Measurements from ENCODE around the gene TPGS1.

TPGS1 gene

GRCh38 chr19:543910-544608 lies 36.8 kb downstream of the TPGS1 start, which contains the start of gene GZMM:
TSS of gene GZMM (plus strand) at chr19:544053. CDS start at chr19:544072, 19 bp downstream.
- no peak for TF ChIP-seq CTCF (IDR thresholded peaks at IDR 0.05)
- Mint-ChIP-seq H3K36me3 (ENCODE audit: low read depth) (peaks cover 4% of the 10 kb centered on the region), H3K4me3 (no peak within 1 kb of the TSS), H3K27ac (peak within 1 kb of the TSS; percentile 94), H3K4me1 (peaks cover 9% of the 10 kb centered on the region), H3K9me3 (no peaks in the 10 kb centered on the region), H3K27me3 (ENCODE audit: low read depth, poor library complexity) (no peaks in the 10 kb centered on the region)
- no peak for DNase-seq

- TF ChIP-seq CTCF (IDR thresholded peaks at IDR 0.05): no peak
- no peak overlapping the region for H3K27ac Mint-ChIP-seq
- DNase-seq: no peak
- H3K27me3 Mint-ChIP-seq (ENCODE audit: low read depth, poor library complexity): no peaks in the 10 kb centered on the region
- H3K9me3 Mint-ChIP-seq: no peaks in the 10 kb centered on the region
- H3K4me1 Mint-ChIP-seq: peaks cover 18% of the 10 kb centered on the region
- H3K36me3 Mint-ChIP-seq (ENCODE audit: low read depth): peaks cover 4% of the 10 kb centered on the region
- no peak overlapping the region for H3K4me3 Mint-ChIP-seq
Observed at GRCh38 chr19:547117-547516, 39.8 kb downstream of the TPGS1 start.

GRCh38 chr19:547836-548720 lies 40.8 kb downstream of the TPGS1 start:
- DNase-seq: no peak
- TF ChIP-seq CTCF (IDR thresholded peaks at IDR 0.05): no peak
- H3K4me1 Mint-ChIP-seq: peaks cover 18% of the 10 kb centered on the region
- no peaks in the 10 kb centered on the region for H3K27me3 Mint-ChIP-seq (ENCODE audit: low read depth, poor library complexity)
- H3K27ac Mint-ChIP-seq: no peak overlapping the region
- H3K36me3 Mint-ChIP-seq (ENCODE audit: low read depth): peaks cover 3% of the 10 kb centered on the region
- H3K9me3 Mint-ChIP-seq: no peaks in the 10 kb centered on the region
- no peak overlapping the region for H3K4me3 Mint-ChIP-seq

- no peaks in the 10 kb centered on the region for H3K9me3 Mint-ChIP-seq
- TF ChIP-seq CTCF (IDR thresholded peaks at IDR 0.05): no peak
- H3K4me1 Mint-ChIP-seq: peaks cover 13% of the 10 kb centered on the region
- peaks cover under 1% of the 10 kb centered on the region for H3K27me3 Mint-ChIP-seq (ENCODE audit: low read depth, poor library complexity)
- H3K27ac Mint-ChIP-seq: no peak overlapping the region
- no peaks in the 10 kb centered on the region for H3K36me3 Mint-ChIP-seq (ENCODE audit: low read depth)
- no peak overlapping the region for H3K4me3 Mint-ChIP-seq
- no peak for DNase-seq
Observed at GRCh38 chr19:548886-549830, 41.9 kb downstream of the TPGS1 start.

GRCh38 chr19:554817-555216 lies 47.5 kb downstream of the TPGS1 start:
- Mint-ChIP-seq H3K4me3 (no peak overlapping the region), H3K4me1 (peaks cover 28% of the 10 kb centered on the region), H3K27me3 (ENCODE audit: low read depth, poor library complexity) (peaks cover 9% of the 10 kb centered on the region), H3K36me3 (ENCODE audit: low read depth) (peaks cover 3% of the 10 kb centered on the region), H3K27ac (no peak overlapping the region), H3K9me3 (peaks cover 4% of the 10 kb centered on the region)
- TF ChIP-seq CTCF (IDR thresholded peaks at IDR 0.05): no peak
- no peak for DNase-seq
